ENCODE measurements around the gene ZYX.

- TF ChIP-seq EZH2 (IDR thresholded peaks at IDR 0.05; ENCODE audit: low read length, missing control alignments), result no peak
- TF ChIP-seq CTCF (conservative IDR thresholded peaks at IDR 0.05 in 1 of 2, IDR thresholded peaks at IDR 0.05 in 1 of 2; ENCODE audit: low read depth in 1 of 2, low read length in 2 of 2), result no peak
Observed at GRCh38 chr7:143356414-143357050, 24.6 kb upstream of the ZYX start.
